GM18951 (cell line): ENCODE data around the gene TYK2.
A peak's percentile ranks its signal among the peaks of the same experiment; 100 is the strongest.

Source experiments
- POLR2A ChIP-seq: IDR thresholded peaks from 4 replicates; pipeline ENCODE4 v1.6.1; 2011; ENCODE audit warnings: mild to moderate bottlenecking; ENCODE audit not compliant: insufficient read length, insufficient read depth; ENCODE audit errors: extremely low read depth
- in situ Hi-C: fragments of 300-500 bp; cut with MboI; formaldehyde crosslinking; loops from one replicate; pipeline ENCODE4 v1.12.0; 2022; ENCODE audit warnings: low sequenced_read_pairs, mixed read lengths, inconsistent platforms; ENCODE audit not compliant: unreplicated experiment

TYK2 gene

DNA sequence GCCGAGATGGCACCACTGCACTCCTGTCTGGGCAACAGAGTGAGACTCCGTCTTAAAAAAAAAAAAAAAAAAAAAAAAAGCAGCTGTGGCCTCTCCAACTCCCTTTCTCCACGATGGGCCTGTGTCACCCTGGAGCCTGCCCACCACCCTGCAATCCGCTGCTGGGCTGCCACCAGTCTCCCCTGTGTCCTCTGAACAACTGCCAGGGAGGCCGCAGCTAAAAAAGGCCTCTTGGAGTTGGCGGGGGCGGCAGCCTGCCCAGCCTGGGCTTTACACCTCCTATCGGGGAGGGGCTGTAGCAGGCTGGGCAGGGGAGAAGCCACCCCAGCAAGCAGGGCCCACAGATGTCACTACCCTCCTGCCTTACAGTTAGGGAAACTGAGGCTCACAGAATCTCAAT lies 19.5 kb upstream of the TYK2 start:
- no peak for TF ChIP-seq POLR2A
- in situ Hi-C loops, result loop anchor here (25.0 kb wide), 1 partner anchor 463 kb away; the partner anchor contains the start of gene OLFM2

DNA sequence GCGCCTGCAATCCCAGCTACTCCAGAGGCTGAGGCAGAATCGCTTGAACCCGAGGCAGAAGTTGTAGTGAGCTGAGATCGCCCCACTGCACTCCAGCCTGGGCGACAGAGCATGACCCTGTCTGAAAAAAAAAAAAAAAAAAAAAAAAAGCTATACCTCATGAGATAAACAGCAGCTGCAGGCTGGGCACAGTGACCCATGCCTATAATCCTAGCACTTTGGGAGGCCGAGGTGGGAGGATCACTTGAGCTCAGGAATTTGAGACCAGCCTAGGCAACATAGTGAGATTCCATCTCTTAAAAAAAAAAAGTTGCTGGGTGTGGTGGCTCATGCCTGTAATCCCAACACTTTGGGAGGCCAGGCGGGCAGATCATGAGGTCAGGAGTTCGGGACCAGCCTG lies 19.0 kb upstream of the TYK2 start:
- in situ Hi-C loops, result loop anchor here (25.0 kb wide), 1 partner anchor 462 kb away; the partner anchor contains the start of gene OLFM2

DNA sequence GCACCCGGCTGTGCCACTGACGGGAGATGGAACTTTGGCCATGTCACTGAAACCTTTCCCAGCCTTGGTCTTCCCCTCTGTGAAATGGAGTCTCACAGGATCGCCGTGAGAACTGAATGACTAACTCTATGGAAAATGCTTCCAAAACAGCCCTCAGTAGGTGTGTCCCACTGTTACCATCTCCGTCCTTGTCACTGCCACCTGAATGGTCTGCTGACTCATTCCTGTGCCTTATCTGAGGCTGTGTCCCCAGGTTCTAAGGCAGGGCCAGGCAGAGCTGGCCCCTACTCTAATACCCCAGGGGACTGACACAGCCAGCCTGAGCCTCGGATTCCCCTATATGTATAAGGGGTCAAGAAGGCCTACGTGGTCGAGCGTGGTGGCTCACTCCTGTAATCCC lies 18.4 kb upstream of the TYK2 start:
- TF ChIP-seq POLR2A, result no peak
- in situ Hi-C loops, result loop anchor here (25.0 kb wide), 1 partner anchor 462 kb away; the partner anchor contains the start of gene OLFM2

DNA sequence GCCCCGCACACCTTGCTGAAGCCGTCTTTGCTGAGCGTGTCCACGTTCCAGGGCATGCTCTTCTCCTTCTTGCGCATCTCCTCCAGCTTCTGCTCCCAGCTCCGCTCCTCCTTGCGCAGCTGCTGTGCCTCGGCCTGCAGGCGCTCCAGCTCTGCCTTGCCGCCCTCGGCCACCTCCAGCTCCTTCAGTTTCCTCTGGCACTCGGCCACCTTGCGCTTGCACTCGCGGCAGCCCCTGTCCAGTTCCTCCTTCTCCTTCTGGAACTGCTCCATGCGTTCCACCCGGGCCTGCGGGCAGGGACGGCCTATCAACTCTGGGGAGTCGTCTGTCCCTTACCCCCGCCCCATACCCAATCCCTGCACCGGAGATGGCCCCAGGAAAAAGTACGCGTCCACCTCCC lies 15.5 kb upstream of the TYK2 start:
- TF ChIP-seq POLR2A, result no peak
- in situ Hi-C loops, result loop anchor here (25.0 kb wide), 1 partner anchor 459 kb away; the partner anchor contains the start of gene OLFM2

DNA sequence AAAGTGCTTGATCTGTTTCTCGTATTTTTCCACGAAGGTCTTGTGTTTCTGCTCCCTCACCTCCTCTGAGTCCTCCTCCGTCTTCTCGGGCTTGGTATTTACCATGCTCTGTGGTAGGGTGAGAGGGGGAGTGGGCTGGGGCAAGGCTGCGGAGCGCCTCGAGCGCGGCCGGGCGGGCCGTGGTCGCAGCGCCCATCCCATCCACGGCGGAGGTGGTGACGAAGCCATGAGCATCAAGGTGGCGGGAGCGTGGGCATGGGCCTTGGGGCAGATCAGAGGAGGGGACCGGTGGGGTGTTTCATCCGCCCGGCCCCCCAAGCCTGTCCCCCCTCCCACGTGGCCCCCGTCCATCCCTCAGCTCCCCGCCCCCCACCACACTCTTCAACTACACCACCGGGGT lies 15.1 kb upstream of the TYK2 start:
- no peak for TF ChIP-seq POLR2A
- in situ Hi-C loops, result loop anchor here (25.0 kb wide), 1 partner anchor 458 kb away; the partner anchor contains the start of gene OLFM2

DNA sequence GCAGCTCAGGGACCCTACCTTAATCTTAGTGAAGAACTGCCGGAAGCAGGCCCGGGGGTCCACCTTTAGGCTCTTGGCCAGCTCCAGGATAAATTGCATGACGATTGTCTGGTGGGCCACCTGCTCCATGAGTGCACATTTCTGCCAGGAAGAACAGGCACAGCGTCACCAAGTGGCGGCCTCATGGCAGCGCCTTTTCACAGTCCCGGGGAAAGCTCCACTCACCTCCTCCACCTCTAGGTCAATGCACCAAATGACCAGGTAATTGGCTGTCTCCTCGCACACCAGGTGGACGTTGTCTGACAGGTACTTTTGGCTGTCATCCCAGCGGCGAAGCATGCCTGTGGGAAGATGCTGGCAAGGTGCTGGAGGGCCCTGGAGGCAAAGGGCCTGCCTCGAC lies 14.6 kb upstream of the TYK2 start:
- in situ Hi-C loops, result loop anchor here (25.0 kb wide), 1 partner anchor 458 kb away; the partner anchor contains the start of gene OLFM2
- TF ChIP-seq POLR2A, result no peak

DNA sequence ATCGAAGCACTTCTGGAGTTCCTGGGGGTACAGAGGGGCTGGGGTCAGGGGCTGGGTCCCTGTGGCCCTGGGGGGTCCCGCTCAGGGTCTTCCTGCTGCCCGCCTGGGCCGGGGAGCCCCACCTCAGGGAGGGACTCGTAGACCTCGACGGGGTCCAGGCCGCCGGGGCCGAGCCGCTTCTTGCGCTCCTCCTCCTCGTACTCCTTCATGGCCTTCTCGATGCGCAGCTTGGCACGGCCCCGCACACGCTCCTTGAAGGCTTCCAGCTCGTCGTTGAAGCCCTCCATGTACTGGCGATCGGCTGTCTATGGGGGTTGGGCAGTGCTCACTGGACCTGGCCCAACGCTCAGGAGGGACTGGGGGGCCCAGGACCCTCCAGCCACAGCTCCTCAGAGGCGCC lies 12.8 kb upstream of the TYK2 start:
- in situ Hi-C loops, result loop anchor here (25.0 kb wide), 1 partner anchor 456 kb away; the partner anchor contains the start of gene OLFM2
- TF ChIP-seq POLR2A, result no peak

DNA sequence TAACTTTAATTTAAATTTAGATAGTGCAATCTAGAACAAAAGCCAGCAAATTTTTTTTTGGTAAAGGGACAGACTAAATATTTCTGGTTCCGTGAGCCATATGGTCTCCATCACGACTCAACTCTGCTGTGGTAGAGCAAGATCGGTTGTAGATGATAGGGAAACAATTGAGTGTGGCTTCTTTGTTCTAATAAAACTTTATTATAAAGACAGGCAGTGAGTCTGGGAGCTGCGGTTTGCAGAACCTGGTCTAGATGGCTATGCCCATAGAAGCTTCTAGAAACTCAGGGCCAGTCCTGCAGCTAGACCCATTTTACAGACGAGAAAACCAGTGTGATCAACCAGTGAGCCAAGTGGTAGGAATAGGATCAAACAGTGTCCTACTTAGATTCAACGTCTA lies 11.7 kb upstream of the TYK2 start:
- in situ Hi-C loops, result loop anchor here (25.0 kb wide), 1 partner anchor 455 kb away; the partner anchor contains the start of gene OLFM2
- TF ChIP-seq POLR2A, result no peak

DNA sequence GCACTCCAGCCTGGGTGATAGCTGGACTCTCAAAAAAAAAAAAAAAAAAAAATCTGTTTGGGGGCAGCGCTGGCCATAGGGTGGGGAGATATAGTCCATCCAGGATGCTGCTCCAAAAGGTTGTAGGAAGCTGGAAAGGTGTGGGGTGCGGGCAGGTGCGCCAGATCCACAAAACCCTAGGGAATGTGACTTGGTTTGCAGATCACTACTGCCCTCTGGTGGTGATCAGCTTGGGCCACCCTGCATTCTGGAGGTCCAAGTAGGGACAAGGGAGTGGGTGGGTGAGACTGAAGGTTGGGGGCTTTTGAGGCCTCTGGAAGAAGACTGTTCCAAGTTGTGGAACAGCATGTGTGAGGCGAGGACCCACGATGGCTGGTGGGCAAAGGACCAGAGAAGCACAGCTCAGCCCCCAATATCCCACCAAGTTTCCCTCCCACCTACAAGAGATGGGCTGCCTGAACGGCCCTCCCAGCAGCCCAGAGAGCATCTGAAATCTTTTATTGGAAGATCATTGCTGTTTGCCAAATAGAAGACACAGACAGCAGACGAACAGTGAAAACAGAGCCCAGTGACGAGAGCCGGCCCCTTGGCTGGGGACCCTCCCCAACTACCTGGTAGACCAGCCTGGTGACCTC lies 10.4 kb upstream of the TYK2 start:
- in situ Hi-C loops, result loop anchor here (25.0 kb wide), 1 partner anchor 453 kb away; the partner anchor contains the start of gene OLFM2
- TF ChIP-seq POLR2A, result no peak

DNA sequence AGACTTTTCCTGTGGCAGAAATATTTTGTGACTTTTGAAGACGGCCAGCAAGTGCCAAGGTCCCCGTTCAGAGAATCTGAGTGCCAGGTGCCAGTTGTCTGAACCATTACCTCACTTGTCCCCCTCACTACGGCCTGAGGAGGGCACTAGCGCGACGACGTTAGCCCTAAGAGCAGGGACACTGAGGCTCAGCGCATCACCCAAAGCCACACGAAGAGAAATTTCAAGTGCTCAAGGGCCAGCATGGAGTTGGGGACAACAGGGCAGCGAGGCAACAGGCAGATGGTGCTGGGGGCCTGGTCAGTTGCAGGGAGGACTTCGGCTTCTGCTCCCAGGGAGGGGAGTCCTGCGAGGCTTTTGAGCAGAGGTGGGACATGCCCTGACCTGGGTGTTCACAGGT lies 9.5 kb upstream of the TYK2 start:
- in situ Hi-C loops, result loop anchor here (25.0 kb wide), 1 partner anchor 453 kb away; the partner anchor contains the start of gene OLFM2
- TF ChIP-seq POLR2A, result no peak

DNA sequence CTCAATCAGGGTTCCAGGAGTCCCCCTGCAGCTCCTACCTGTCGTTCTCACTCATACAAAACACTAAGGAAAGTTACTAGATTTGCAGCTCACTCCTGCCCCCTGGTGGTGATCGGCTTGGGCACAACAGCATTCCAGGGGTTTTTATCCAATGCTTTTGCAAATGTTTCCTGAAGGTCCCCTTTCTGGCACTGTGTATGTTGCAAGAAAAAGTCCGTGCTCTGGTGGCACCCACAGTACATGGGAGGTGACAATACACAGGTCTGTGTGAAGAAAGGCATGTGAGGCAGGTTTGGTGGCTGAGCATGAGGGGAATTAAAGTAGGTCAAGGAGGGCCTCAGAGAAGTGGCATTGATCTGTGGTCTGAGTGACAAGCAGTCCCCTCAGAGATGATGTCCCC lies 8.6 kb upstream of the TYK2 start:
- peak; percentile 13 for TF ChIP-seq POLR2A
- in situ Hi-C loops, result loop anchor here (25.0 kb wide), 1 partner anchor 452 kb away; the partner anchor contains the start of gene OLFM2

DNA sequence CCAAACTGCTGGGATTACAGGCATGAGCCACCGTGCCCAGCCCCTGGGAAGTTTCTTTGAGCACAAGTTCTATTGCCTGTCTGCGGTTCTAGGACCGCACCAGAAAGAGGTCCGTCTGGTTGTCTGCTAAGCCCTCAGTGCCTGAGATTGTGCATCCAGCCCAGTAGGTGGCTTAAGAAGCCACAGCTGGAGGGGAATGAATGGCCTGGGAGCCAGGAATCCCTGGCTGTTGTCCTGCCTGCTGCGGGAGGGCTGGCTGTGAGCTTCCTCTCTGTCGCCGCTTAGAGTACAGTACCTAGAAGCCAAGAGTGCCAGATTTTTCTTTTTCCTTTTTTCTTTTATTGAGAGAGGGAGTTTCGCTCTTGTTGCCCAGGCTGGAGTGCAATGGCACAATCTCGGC lies 4.2 kb upstream of the TYK2 start:
- in situ Hi-C loops, result loop anchor here (5.0 to 25.0 kb wide), 2 partner anchors 117 to 447 kb away; partner anchors contain the start of gene OLFM2
- TF ChIP-seq POLR2A, result no peak

DNA sequence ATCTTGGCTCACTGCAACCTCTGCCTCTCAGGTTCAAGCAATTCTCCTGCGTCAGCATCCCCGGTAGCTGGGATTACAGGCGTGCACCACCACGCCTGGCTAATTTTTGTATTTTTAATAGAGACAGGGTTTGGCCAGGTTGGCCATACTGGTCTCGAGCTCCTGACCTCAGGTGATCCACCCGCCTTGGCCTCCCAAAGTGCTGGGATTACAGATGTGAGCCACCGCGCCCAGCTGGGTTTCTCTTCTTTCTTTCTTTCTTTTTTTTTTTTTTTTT lies 2.8 kb upstream of the TYK2 start:
- in situ Hi-C loops, result loop anchor here (5.0 to 25.0 kb wide), 2 partner anchors 116 to 446 kb away; partner anchors contain the start of gene OLFM2

DNA sequence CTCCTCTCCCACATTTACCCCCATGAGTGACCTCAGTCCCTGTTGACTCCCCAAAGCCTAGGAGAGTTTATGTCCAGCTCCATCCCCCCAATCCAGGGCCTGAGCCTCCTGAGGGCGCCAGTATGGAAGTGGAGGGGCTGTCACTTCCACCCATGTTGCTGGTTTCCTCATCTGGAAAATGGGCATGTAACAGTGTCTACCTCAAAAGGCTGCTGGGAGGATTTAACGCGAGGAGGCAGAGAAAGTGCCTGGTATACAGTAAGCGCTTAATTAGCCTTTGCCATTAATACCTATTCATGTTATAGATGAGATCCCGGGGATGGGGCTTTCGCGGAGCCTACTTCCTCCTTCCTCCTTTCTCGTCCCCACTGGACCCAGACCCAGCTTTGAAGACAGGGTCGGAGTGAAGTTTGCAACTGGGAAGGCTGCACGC lies 476 bp downstream of the TYK2 start:
- no peak for TF ChIP-seq POLR2A
- in situ Hi-C loops, result loop anchor here (5.0 to 25.0 kb wide), 2 partner anchors 113 to 443 kb away; partner anchors contain the start of gene OLFM2
